DND-41 (cell line): Measurements from ENCODE around the gene TOB2.

Experiments
- ATAC-seq: fragments of 200-7000 bp; cut with Tn5 transposase; 3 replicates; pipeline ENCODE4 v1.9.1; 2021; ENCODE audit warnings: low read depth; ENCODE audit not compliant: insufficient read depth
- DNase-seq: peaks from one replicate; pipeline ENCODE4 v3.0.0-alpha.2; 2020
- H2AFZ ChIP-seq: 2 replicates; pipeline ENCODE4 v1.6.0; 2012; ENCODE audit warnings: low read depth, low read length
- H3K27ac ChIP-seq: 2 replicates; pipeline ENCODE4 v1.5.1; 2012; ENCODE audit warnings: low read length, inconsistent platforms
- H3K27me3 ChIP-seq: fragments of 200-600 bp; sonication (generic); 2 replicates; pipeline ENCODE4 v1.6.0; 2012; ENCODE audit warnings: low read length, mild to moderate bottlenecking, inconsistent platforms; ENCODE audit not compliant: insufficient read depth, poor library complexity
- H3K36me3 ChIP-seq: 2 replicates; pipeline ENCODE4 v1.5.1; 2012; ENCODE audit warnings: low read length, inconsistent platforms; ENCODE audit not compliant: insufficient read depth
- H3K4me1 ChIP-seq: 2 replicates; pipeline ENCODE4 v1.5.1; 2012; ENCODE audit warnings: mild to moderate bottlenecking, low read length; ENCODE audit not compliant: insufficient read depth
- H3K4me2 ChIP-seq: 2 replicates; pipeline ENCODE4 v1.6.0; 2012; ENCODE audit warnings: mild to moderate bottlenecking, moderate library complexity, low read length, inconsistent platforms; ENCODE audit not compliant: insufficient read depth
- H3K4me3 ChIP-seq, 2 experiments: fragments of 200-600 bp in 1 of 2; shearing (Covaris generic) in 1 of 2; 2 replicates each; pipeline ENCODE4 v1.5.1; 2012 to 2016; ENCODE audit warnings: inconsistent platforms in 2 of 2, low read length in 2 of 2, mild to moderate bottlenecking in 2 of 2, low read depth in 1 of 2, moderate library complexity in 1 of 2
- H3K79me2 ChIP-seq: 2 replicates; pipeline ENCODE4 v1.6.0; 2012; ENCODE audit warnings: low read length, inconsistent platforms; ENCODE audit not compliant: insufficient read depth
- H3K9ac ChIP-seq: 2 replicates; pipeline ENCODE4 v1.6.0; 2012; ENCODE audit warnings: low read depth, mild to moderate bottlenecking, inconsistent platforms, low read length, moderate library complexity
- H3K9me3 ChIP-seq: 2 replicates; pipeline ENCODE4 v1.5.1; 2012; ENCODE audit warnings: low read length, moderate library complexity, mild to moderate bottlenecking, inconsistent platforms; ENCODE audit not compliant: insufficient read depth, severe bottlenecking
- H4K20me1 ChIP-seq: 2 replicates; pipeline ENCODE4 v1.6.0; 2012; ENCODE audit warnings: low read length; ENCODE audit not compliant: insufficient read depth
- EZH2 ChIP-seq: IDR thresholded peaks from 3 replicates; pipeline ENCODE4 v1.6.1; 2012; ENCODE audit warnings: borderline replicate concordance, low read depth, mild to moderate bottlenecking, moderate library complexity, low read length, inconsistent platforms; ENCODE audit not compliant: severe bottlenecking
- TF ChIP-seq, protein P1 (sequence below): IDR thresholded peaks from 2 replicates; pipeline ENCODE4 v1.5.1; 2012; ENCODE audit warnings: borderline replicate concordance, low read length, moderate library complexity, mild to moderate bottlenecking; ENCODE audit not compliant: poor library complexity, severe bottlenecking; ENCODE audit errors: extremely low read depth

The TOB2 gene

DNA sequence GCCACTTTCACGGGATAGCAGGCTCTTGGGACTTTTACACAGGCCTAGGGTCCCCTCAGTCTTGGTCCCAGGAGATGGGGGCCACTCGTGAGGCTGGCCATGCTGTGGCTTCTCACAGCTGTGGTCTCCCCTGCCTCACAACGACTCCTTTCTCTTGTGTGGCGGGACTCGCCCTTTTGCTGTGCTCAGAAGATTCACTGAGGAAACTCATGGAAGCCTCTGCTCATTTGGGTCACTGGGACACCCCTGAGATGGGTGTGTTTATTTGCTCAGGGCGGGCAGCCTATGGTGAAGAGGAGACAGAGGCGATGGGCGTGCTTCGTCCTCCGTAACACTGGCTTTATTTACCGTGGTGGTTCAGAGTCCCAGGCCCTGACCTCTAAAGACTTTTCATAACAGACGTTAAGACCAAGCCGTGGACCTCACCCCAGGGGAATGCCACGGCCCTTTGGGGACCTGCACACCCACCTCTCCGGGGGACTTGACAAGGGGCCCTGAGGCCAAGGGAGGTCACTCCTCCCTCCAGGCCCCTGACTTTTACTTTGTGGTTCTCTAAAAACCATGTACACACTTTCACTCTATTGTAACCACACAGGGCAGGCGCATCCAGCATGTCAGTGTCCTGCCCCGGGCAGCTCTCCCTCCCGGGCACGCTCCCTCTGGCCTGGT is 49.3 kb downstream of the TOB2 start:
- H3K79me2 ChIP-seq: no peaks in the 10 kb centered on the region
- H3K9me3 ChIP-seq: no peaks in the 10 kb centered on the region
- no peaks in the 10 kb centered on the region for H4K20me1 ChIP-seq
- H3K9ac ChIP-seq: no peak overlapping the region
- no peak overlapping the region for H3K4me2 ChIP-seq
- H3K36me3 ChIP-seq: peaks cover 16% of the 10 kb centered on the region
- no peaks in the 10 kb centered on the region for H3K27me3 ChIP-seq
- no peak overlapping the region for H2AFZ ChIP-seq
- no peak overlapping the region for H3K4me3 ChIP-seq
- DNase-seq: no peak
- no peak for ATAC-seq
- H3K4me1 ChIP-seq: no peaks in the 10 kb centered on the region
- TF ChIP-seq, protein P1, sequence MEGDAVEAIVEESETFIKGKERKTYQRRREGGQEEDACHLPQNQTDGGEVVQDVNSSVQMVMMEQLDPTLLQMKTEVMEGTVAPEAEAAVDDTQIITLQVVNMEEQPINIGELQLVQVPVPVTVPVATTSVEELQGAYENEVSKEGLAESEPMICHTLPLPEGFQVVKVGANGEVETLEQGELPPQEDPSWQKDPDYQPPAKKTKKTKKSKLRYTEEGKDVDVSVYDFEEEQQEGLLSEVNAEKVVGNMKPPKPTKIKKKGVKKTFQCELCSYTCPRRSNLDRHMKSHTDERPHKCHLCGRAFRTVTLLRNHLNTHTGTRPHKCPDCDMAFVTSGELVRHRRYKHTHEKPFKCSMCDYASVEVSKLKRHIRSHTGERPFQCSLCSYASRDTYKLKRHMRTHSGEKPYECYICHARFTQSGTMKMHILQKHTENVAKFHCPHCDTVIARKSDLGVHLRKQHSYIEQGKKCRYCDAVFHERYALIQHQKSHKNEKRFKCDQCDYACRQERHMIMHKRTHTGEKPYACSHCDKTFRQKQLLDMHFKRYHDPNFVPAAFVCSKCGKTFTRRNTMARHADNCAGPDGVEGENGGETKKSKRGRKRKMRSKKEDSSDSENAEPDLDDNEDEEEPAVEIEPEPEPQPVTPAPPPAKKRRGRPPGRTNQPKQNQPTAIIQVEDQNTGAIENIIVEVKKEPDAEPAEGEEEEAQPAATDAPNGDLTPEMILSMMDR: no peak
- TF ChIP-seq EZH2: no peak
- H3K27ac ChIP-seq: no peak overlapping the region

DNA sequence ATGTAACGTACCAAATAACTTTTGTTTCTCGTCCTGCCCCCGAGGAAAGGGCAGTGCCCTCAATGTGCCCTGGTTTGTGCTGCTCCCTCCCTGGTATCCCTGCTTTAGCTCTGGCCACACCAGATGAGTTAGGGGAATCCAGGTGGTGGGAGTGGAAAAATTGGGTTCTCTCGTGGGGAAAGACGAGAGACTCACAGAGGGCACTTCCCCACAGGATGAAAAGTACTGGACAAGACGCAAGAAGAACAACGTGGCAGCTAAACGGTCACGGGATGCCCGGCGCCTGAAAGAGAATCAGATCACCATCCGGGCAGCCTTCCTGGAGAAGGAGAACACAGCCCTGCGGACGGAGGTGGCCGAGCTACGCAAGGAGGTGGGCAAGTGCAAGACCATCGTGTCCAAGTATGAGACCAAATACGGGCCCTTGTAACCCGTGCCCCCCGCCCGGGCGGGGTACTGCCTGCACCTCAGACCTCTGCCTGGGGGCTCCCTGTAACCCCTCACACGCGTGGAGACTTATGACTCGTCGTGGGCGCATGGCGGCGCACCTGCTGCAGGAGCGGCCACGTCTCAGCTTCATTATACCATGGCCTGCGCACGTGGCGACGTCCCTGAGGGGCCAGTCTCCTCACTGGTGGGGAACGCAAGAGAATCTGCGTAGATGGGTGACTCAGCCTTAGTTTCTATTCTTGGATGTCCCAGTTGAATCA is 50.9 kb downstream of the TOB2 start:
- H3K36me3 ChIP-seq: peaks cover 16% of the 10 kb centered on the region
- H3K79me2 ChIP-seq: no peaks in the 10 kb centered on the region
- H3K9me3 ChIP-seq: no peaks in the 10 kb centered on the region
- no peak overlapping the region for H3K4me2 ChIP-seq
- TF ChIP-seq, protein P1: no peak
- no peak for TF ChIP-seq EZH2
- no peak overlapping the region for H3K9ac ChIP-seq
- no peak overlapping the region for H2AFZ ChIP-seq
- no peaks in the 10 kb centered on the region for H3K27me3 ChIP-seq
- ATAC-seq: no peak
- no peak for DNase-seq
- no peak overlapping the region for H3K27ac ChIP-seq
- H3K4me3 ChIP-seq: no peak overlapping the region
- H3K4me1 ChIP-seq: no peaks in the 10 kb centered on the region
- H4K20me1 ChIP-seq: no peaks in the 10 kb centered on the region

DNA sequence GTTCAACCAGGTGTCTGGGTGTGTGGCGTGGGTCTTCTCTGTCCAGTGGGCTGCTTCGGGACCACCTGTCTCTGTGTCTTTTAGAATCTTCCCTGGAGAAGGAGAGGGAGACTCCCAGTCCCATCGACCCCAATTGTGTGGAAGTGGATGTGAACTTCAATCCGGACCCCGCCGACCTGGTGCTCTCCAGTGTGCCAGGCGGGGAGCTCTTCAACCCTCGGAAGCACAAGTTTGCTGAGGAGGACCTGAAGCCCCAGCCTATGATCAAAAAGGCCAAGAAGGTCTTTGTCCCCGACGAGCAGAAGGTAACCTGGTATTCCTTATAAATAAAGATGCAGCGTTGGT is 52.6 kb downstream of the TOB2 start:
- H3K9me3 ChIP-seq: no peaks in the 10 kb centered on the region
- ATAC-seq (no peak), DNase-seq (no peak)
- H2AFZ ChIP-seq: no peak overlapping the region
- H3K79me2 ChIP-seq: no peaks in the 10 kb centered on the region
- H3K4me3 ChIP-seq: no peak overlapping the region
- no peaks in the 10 kb centered on the region for H4K20me1 ChIP-seq
- H3K36me3 ChIP-seq: peaks cover 16% of the 10 kb centered on the region
- no peaks in the 10 kb centered on the region for H3K4me1 ChIP-seq
- no peak overlapping the region for H3K4me2 ChIP-seq
- no peak overlapping the region for H3K27ac ChIP-seq
- H3K27me3 ChIP-seq: no peaks in the 10 kb centered on the region
- H3K9ac ChIP-seq: no peak overlapping the region
- no peak for TF ChIP-seq EZH2
- TF ChIP-seq, protein P1: no peak
